C4-2B (cell line): ENCODE measurements around the gene CLIP2.

Experiments
- CTCF ChIP-seq: fragments of 450-650 bp; conservative IDR thresholded peaks from 2 replicates; pipeline ENCODE4 v1.5.1; 2017; ENCODE audit warnings: mild to moderate bottlenecking
- ZFX ChIP-seq: fragments of 450-650 bp; IDR thresholded peaks from 2 replicates; pipeline ENCODE4 v1.6.1; 2017

GRCh38 chr7:74417419-74417971 lies 128.3 kb downstream of the CLIP2 start:
- TF ChIP-seq CTCF (peak; percentile 99), ZFX (no peak)
